Right kidney (tissue), 1 donor: ENCODE data around the gene NODAL.

Source experiments
- DNase-seq: peaks from one replicate; pipeline ENCODE4 v3.0.0-alpha.2; 2016

Gene NODAL

DNA sequence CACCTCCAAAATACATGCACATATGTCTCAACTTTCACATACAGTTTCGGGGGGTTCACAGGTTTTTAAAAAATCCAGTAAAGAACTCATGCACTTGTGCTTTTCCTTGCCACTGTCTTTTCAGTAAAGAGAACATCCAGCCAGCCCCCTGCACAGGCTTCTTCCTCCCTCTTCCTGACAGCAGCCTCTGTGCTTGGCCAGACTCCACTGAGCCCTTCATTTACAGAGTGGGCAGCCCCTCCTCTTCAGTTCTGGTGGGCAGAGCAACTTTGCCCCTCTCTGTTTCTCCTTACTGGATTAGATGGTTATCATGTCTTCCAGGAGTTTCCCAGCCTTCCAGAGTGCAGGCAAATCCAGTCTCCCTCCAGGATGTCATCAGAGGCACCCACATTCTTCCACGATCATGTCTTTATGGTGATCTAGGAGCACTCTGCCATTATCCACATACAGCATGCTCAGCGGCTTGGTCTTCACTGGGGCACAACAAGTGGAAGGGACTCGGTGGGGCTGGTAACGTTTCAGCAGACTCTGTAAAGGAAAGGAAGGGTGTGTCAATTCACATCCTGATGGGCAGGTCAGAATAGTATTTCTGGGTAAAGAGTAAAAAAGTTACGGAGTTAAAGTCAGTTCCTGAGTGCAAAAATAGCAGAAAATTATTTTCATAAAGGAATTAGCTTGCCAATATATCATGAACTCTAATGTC is 8.8 kb downstream of the NODAL start:
- DNase-seq: no peak

DNA sequence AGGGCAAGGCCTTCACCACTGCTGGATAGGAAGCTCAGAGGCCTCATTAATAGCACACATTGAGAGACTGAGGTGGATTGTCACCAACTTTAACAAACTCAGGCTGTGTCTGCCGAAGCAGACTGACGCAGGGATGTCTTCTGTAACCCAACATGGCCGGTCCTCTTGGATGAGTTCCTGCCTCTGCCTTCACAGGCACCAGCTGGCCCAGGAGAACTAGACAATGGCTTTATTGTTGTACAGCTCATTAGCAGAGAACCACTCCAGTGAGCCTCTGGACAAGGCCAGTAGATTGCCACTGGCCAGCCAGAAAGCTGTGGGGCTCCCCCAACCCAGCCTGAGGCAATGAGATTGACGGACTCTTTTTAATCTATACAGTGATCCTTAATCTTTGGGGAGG is 9.4 kb downstream of the NODAL start:
- DNase-seq: no peak

DNA sequence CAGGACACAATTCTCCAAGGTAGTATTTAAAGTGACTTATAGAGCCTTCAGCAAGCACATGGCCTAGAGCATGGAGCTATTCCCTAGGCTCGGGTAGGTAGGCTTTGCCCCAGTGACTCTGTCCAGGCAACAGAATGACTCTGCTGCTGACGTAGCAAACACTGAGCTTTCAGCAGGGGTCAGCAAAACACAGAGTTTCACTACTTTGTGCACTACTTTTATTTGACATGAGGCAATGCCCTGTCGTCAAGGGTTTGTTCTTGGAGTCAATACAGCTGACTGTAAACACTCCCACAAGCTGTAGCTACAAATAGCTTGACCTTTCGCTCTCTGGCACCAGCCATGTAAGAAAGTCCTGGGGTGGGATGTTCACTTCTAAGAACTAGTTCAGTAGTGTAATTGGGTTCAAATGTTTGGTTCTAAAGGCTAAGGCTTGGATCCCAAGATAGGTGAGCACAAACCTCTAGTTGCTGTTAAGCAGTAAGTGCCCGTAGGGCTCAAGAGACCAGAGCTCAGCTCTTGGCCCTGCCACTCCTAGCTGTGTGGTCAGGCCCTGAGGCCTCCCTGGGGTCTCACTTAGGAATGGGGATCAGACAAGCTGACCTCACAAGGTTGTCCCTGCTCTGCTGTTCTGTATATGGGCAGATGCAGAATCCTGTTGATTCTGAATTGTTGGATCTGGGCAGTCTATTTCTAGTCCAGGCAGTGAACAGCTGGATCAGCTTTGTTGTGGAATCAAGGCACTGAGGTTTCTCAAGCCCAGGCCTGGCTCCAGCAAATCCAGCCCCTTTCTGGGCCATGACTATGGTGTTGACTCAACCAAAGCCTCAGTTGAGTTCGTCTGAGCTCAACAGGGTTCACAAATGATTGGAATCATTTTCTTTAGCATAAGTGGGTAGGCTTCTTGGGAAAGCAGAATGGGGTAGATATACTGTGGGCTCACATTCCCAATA is 10.7 kb downstream of the NODAL start:
- DNase-seq: peak; percentile 19

DNA sequence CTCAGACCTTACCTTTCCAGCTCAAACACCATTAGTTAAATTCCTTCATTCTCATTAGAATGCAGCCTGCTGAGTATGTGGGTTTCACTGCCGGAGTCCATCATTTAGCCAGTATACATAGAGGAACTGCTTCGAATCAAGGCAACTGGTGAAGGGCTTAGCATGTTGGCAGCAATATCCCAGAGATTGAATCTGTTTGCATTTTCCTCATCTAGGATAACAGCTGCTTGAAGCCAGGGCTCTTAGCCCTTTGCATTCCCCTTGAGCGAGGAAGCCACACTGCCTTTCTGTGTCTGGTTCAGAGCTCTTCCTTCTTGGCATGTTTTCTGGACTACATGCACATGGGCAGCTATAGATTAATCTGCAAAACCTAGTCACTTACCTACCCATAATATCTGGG is 14.7 kb downstream of the NODAL start:
- DNase-seq: no peak

DNA sequence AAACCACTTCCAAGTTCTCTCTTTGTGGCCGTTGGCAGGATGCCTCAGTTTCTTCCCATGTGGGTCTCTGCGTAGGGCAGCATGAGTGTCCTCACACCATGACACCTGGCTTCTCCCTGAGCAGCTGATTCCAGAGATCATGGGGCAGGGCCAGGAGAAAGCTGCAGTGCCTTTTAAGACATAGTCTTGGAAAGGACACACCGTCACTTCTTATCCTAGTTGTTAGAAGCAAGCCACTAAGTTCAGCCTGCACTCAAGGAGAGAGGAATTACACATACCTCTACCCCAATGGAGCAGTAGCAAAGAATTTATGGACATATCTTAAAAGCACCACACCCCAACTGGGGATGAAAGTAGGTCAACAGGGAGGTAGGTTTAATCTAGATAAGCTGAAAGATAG is 16.4 kb downstream of the NODAL start:
- no peak for DNase-seq

DNA sequence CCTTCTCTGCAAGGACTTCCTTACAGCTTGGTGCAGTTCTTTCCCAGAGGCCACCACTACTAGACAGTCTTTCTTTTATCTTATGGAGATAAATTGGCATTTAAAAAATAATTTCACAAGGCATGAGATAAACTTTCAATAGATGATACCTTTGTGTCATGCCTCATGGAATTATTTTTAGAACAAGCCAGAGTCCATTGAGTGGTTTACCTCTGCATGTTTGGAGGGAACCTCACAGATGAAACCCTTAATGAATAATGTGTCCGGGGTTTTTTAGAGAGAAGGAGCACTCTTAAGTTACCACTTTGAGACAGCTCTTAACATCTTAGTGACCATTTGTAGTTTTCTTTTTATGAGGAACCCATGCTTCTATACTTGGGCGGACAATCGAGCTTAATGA is 17.2 kb downstream of the NODAL start:
- DNase-seq: no peak

DNA sequence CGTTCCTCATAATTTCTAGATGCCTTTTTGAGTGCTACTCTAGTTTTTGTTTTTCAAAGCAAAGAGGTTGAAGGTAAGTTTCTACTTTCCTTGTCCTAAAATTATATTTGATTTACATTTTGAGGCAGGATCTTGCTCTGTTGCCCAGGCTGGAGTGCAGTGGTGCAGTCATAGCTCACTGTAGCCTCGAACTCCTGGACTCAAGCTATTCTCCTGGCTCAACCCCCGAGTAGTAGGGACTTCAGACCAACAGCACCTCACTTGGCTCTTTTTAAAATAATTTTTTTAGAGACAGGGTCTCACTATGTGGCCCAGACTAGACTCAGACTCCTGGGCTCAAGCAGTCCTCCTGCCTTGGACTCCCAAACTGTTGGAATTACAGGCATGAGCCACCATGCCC is 22.8 kb downstream of the NODAL start:
- DNase-seq: no peak

DNA sequence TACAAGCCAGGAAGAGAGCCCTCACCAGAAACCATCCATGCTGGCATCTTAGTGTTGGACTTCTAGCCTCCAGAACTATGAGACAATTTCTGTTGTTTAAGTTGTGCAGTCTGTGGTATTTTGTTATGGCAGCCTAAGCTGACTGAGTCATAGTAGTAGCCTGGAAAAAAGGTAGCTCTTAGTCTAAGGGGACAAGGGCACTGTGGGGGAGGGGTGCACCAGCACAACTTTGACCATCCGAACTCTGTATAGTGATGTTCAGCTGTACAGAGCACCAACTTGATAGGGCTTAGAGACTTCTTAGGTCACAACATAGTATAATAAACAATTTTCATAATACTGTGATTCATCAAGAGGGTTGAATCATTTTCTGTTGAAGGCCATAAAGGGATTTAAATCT is 23.3 kb downstream of the NODAL start:
- no peak for DNase-seq

DNA sequence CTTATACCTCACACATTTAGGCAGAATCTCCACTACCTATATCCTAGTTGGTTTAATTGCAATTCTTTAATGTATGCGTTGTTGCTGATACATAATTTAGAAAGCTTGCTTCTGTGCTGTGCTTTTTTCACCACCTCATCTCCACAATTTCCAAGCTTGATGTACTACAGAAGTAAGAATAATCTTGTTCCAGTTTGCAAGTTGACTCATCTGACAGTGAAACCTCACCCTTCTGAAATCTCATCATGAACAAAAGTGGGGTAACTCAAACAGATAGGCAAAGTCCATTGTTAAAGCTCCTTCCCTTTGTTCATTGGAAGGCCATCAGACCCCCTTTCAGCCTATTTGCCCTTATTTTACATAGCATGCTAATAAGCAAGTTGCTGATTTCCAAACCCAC is 23.9 kb downstream of the NODAL start:
- DNase-seq: no peak

DNA sequence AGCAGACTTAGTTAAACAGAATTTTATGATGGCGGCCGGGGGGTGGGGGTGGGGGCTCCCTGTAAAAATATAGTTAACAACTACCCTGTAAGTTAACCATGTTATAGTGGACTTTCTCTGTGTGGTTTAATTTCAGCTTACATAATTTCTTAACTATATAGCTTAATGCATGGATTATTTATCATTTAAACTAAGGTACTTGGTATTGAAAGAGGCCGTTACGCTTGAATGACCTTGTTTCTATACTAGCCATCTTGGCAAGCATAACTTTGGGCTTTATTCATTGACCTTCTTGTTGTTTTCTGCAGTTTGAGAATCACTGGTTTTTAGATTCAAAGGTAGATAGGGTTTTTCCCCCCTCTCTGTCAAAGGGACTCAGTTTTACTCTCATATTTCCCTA is 29.1 kb downstream of the NODAL start:
- DNase-seq: no peak

DNA sequence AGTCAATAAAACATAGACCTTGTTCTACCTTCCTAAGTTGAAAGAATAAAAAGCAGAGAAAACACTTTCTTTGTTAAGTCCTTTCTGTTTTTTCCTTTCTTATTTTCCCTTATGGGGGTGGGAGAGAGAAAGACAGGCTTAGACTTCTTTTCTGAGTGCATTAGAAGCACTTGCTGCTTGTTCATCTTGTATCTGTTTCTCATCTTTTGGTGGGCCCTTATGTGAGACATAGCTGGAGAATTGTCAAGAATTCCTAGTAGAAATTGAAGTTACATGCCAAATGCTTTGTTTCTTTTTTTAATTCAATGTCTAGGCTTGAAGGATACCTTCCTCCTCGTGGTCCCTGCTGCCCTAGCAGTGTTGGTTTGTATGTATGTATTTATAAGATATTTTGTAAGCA is 30.9 kb downstream of the NODAL start:
- DNase-seq: no peak

DNA sequence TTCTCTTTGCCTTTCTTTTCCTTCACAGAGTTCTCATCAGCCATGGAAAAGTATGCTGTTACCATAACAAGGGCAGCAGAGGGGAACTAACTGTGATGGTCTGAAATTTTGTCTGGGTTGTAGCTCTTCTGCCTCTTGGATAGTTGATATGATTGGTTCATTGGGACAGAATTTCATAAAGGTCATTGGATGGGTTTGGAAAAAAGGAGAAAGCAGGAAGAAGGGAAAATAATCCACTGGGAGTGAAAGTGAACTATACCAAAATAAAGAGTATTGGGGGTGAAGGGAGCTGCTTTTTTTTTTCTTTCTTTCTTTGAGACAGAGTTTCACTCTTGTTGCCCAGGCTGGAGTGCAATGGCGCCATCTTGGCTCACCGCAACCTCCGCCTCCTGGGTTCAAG is 31.7 kb downstream of the NODAL start:
- no peak for DNase-seq

DNA sequence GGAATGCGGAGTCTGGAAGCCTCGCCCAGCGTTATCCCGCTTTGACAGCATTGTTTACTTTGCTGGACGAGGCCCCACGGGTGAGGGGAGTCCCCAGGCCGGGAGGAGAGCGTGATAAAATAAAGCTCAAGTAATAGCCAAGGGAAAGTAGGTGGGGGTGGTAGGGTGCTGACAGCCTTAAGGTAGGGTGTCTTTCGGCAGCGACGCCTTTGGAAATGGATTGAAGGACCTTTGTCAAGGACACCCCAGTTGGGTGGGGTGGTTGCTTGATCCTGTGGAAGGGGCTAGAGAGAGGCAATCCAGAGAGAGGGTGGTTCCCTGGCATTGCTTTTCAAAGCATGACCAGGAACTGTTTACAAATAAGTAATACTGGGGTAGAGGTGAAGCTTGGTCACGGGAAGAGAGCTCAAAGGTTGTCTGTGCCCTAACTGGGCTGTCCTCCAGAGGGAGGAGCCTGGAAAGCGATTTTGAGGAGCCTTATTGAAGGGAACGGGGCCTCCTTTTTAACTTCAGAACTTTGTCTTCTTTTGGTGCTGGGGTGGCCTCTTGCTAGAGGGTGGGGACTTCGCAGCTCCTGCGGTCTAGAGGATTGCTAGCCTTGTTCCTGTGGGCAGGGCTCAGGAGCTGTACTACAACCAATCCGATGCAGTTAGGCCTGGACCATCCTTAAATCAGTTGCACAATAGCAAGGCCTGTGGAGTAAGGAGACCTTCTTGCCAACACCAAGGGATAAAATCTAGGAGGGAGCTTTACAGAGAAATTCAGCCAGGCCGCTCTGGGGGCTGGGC is 36.2 kb downstream of the NODAL start:
- DNase-seq: peak; percentile 56

DNA sequence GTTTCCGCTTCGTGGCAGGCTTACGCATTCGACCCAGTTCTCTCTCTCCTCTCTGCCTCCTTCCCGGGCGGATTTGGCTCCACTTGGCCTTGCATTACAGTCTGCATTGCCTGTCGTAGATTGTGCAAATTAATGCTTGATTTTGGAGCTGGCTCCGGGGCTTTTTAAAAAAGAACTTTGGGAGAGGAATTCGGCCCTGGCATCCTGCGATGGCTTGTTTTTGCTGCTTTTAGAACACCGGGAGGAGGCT is 36.8 kb downstream of the NODAL start:
- DNase-seq: no peak

DNA sequence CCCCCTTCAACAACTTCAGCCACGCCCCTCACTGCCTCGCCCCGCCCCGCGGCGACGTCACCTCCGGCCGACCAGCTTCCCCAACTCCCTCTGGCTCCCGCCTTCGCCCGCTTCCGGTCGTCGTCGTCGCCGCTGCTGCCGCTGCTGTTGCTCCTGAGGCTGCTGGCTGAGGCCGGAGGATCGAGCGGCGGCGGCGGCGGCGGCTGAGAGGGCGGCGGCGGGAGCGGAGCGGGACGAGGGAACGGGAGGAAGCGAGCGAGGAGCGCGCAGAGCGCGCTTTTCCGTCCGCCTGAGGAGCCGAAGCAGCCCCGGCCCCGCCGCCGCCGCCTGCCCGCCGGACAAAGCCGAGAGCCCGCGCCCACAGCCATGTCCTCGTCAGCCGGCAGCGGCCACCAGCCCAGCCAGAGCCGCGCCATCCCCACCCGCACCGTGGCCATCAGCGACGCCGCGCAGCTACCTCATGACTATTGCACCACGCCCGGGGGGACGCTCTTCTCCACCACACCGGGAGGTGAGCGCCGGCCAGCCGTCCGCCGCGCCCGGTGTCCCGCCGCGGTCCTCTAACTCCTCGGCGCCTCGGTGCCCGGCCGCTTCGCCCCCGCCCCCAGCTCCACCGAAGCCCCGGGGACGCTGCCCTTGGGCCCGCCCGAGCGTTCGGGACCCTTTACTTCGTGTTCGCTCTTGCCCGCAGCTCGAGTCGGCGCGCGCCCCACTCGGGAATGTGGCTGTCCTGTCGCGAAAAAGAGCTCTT is 37.3 kb downstream of the NODAL start, which contains the start of gene EIF4EBP2:
EIF4EBP2 (plus strand) TSS at position 110 of the 751 bp plus-strand sequence; CDS start at position 367, 257 bp downstream.
- peak; percentile 95 for DNase-seq

DNA sequence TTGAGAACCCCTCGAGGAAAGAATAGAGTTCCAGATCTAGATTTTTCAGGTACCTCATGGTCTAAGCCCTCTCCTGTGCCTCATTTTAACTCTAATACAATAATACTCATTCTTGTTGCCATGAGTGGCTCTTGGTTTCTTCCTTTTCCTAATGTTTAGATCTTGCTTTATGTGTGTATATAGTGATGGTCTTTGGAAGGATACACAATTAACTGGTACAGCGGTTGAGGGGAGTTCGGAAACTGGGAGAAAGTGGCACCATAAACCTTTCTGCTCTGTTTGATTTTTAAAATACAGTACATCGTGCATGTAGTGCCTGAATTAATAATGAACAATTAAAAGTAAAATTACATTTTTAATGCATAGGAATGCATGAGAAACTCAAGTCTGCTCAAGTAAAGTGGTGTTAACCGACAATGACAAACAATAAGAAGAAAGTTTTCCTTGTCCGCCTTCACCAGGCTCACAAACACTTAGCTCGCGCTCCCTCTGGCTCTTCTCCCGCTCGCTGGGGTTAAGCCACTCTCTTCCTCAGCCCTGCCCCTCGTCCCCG is 37.9 kb downstream of the NODAL start:
- no peak for DNase-seq

DNA sequence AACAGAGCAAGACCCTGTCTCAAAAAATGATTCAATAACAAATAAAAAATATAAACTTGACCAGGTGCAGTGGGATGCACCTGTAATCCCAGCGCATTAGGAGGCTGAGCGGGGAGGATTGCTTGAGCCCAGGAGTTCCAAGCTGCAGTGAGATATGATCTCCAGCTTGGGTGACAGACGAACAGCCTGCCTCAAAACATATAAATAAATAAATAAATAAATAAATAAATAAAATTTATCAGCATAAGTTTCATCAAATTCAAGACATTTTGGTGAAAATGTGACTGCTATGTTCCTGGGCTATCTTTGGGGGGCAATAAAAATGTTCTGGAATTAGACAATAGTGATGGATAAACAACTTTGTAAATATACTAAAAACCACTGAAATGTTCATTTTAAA is 42.3 kb downstream of the NODAL start:
- no peak for DNase-seq

DNA sequence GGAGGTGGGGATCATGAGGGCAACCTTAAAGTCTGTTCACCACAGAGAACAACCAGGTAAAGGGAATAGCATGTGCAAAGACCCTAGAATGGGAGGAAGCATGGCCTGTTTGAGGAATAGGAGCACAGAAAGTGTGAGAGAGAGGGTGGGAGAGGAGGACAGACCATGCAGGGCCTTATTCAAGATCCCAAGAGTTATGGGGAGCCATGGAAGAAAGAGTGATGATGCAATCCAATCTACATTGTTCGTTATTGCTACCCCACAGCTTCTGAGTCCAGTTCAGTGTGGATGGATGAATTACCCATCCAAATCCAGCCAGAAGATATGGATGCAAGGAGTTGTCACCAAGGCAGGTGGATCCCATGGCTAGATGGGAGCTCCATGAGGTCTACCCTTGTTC is 45.3 kb downstream of the NODAL start:
- DNase-seq: no peak

DNA sequence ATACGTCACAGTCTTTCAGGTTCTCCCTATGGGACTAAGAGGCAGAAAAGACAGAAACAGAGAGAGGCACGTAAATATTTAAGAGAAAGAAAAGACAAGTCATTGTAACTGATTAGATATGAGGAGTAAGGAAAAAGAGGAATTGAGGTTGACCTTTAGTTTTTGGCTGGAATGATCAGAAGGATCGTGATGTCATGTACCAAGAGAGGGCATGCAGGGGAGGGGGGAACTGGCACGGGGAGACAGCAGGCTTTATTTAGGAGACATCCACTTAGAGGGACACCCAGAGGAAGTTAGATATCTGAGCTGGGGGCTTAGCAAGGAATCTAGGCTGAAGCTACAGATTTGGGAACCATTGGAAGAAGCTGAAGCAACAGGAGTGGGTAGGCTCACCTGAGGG is 49.8 kb downstream of the NODAL start:
- no peak for DNase-seq
